Hematopoietic multipotent progenitor cell treated with erythropoietin and hydrocortisone succinate and interleukin-3 and kit ligand, for 17 days (in vitro differentiated cells): Measurements from ENCODE around the gene PLD3.
"Not testable (repeated sequence)": the region's sequence is repeated elsewhere in the genome, so short reads cannot be mapped to it uniquely, and the experiment has no call there.

Experiments
- DNase-seq: peaks from one replicate; pipeline ENCODE4 v3.0.0-alpha.2; 2015; ENCODE audit warnings: low spot score

Gene PLD3

GRCh38 chr19:40365010-40365409 is 16.5 kb downstream of the PLD3 start:
- DNase-seq, result no peak

GRCh38 chr19:40365613-40366401 is 17.3 kb downstream of the PLD3 start:
- peak; percentile 66 for DNase-seq

GRCh38 chr19:40366697-40367561 is 18.4 kb downstream of the PLD3 start:
- DNase-seq, result no peak

GRCh38 chr19:40367577-40368434 is 19.3 kb downstream of the PLD3 start:
- no peak for DNase-seq

GRCh38 chr19:40369797-40370196 is 21.3 kb downstream of the PLD3 start:
- DNase-seq, result no peak

- not testable (repeated sequence) for DNase-seq
Observed at GRCh38 chr19:40370253-40370652, 21.8 kb downstream of the PLD3 start.

- DNase-seq, result no peak
Observed at GRCh38 chr19:40370997-40371801, 22.7 kb downstream of the PLD3 start.

GRCh38 chr19:40371802-40372122 is 23.3 kb downstream of the PLD3 start:
- DNase-seq, result no peak

GRCh38 chr19:40374084-40374483 is 25.6 kb downstream of the PLD3 start:
- no peak for DNase-seq

- DNase-seq, result no peak
Observed at GRCh38 chr19:40376286-40376862, 27.9 kb downstream of the PLD3 start.

- no peak for DNase-seq
Observed at GRCh38 chr19:40377876-40378385, 29.4 kb downstream of the PLD3 start.

- no peak for DNase-seq
Observed at GRCh38 chr19:40378509-40378908, 30.0 kb downstream of the PLD3 start.

- DNase-seq, result no peak
Observed at GRCh38 chr19:40379446-40380198, 31.1 kb downstream of the PLD3 start.

GRCh38 chr19:40380199-40381037 is 31.9 kb downstream of the PLD3 start:
- no peak for DNase-seq

- DNase-seq, result no peak
Observed at GRCh38 chr19:40381321-40381720, 32.8 kb downstream of the PLD3 start.

- no peak for DNase-seq
Observed at GRCh38 chr19:40383668-40384248, 35.3 kb downstream of the PLD3 start.

GRCh38 chr19:40387155-40387554 is 38.7 kb downstream of the PLD3 start:
- no peak for DNase-seq

GRCh38 chr19:40388481-40388880 is 40.0 kb downstream of the PLD3 start:
- DNase-seq, result no peak
